Measurements from ENCODE around the gene CRY1.

DNA sequence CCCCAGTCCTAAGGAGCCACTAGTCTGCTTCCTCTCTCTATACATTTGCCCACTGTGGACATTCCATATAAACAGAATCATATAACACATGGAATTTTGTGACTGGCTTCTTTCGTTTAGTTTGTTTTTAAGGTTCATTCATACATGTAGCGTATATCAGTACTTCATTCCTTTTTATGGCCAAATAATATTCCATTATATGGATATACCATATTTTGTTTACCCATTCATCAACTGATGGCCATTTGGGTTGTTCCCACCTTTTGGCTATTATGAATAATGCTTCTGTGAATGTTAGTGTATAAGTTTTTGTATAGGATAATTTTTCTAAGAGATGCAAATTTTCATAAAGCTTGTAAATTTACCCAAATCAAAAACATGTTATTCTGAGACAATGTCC lies 4.4 kb downstream of the CRY1 start:
- TF ChIP-seq, protein P1, sequence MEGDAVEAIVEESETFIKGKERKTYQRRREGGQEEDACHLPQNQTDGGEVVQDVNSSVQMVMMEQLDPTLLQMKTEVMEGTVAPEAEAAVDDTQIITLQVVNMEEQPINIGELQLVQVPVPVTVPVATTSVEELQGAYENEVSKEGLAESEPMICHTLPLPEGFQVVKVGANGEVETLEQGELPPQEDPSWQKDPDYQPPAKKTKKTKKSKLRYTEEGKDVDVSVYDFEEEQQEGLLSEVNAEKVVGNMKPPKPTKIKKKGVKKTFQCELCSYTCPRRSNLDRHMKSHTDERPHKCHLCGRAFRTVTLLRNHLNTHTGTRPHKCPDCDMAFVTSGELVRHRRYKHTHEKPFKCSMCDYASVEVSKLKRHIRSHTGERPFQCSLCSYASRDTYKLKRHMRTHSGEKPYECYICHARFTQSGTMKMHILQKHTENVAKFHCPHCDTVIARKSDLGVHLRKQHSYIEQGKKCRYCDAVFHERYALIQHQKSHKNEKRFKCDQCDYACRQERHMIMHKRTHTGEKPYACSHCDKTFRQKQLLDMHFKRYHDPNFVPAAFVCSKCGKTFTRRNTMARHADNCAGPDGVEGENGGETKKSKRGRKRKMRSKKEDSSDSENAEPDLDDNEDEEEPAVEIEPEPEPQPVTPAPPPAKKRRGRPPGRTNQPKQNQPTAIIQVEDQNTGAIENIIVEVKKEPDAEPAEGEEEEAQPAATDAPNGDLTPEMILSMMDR (IDR thresholded peaks at IDR 0.05; ENCODE audit: low read depth, low read length) = no peak
- TF ChIP-seq, protein P2, sequence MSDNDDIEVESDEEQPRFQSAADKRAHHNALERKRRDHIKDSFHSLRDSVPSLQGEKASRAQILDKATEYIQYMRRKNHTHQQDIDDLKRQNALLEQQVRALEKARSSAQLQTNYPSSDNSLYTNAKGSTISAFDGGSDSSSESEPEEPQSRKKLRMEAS (IDR thresholded peaks at IDR 0.05; ENCODE audit: low read depth, low read length) = no peak
- TF ChIP-seq POLR2A (IDR thresholded peaks at IDR 0.05; ENCODE audit: extremely low read depth, insufficient read length) (no peak), MYC (IDR thresholded peaks at IDR 0.05; ENCODE audit: low read depth, low read length) (no peak)

Data from NB4 (cell line).